Kidney (tissue), 14 donors: ENCODE results near the gene PARP2. TPM values are rescaled to one million over a fixed set of nuclear protein-coding genes. Genes with fewer than 3 reads are reported as not detected.

Experiments
- DNase-seq, 5 donors: peaks; one replicate each; pipeline ENCODE4 v3.0.0-alpha.2; 2013 to 2020
- FAIRE-seq: peaks from 2 replicates; lab custom pipeline; 2012; peaks lifted over from hg19 to GRCh38; lab: Jason Lieb, UNC
- H3K27ac ChIP-seq, 2 donors: one replicate each; pipeline ENCODE4 v1.7.0; 2013; ENCODE audit warnings: low read depth in 2 of 2, low read length in 2 of 2, inconsistent platforms in 1 of 2
- H3K27me3 ChIP-seq: one replicate; pipeline ENCODE4 v1.7.1; 2013; ENCODE audit warnings: low read length, inconsistent platforms; ENCODE audit not compliant: control insufficient read depth, insufficient read depth
- H3K36me3 ChIP-seq, 3 donors: one replicate each; pipeline versions ENCODE4 v1.7.0 to v1.7.1; 2013; ENCODE audit warnings: low read length in 3 of 3, control low read depth in 1 of 3, inconsistent platforms in 1 of 3; ENCODE audit not compliant: insufficient read depth in 3 of 3, control insufficient read depth in 2 of 3
- H3K4me1 ChIP-seq, 3 donors: one replicate each; pipeline versions ENCODE4 v1.7.0 to v1.7.1; 2013; ENCODE audit warnings: low read length in 3 of 3, inconsistent platforms in 1 of 3, low read depth in 1 of 3; ENCODE audit not compliant: control insufficient read depth in 2 of 3, insufficient read depth in 2 of 3
- H3K4me3 ChIP-seq, 3 donors: one replicate each; pipeline versions ENCODE4 v1.7.0 to v1.8.1; 2013; ENCODE audit warnings: low read length in 3 of 3, control low read depth in 1 of 3, inconsistent platforms in 1 of 3
- H3K9ac ChIP-seq, 3 donors: one replicate each; pipeline versions ENCODE4 v1.7.0 to v1.7.1; 2013; ENCODE audit warnings: low read length in 3 of 3, control low read depth in 1 of 3, inconsistent platforms in 1 of 3
- H3K9me3 ChIP-seq, 3 donors: one replicate each; pipeline versions ENCODE4 v1.7.0 to v1.7.1; 2013; ENCODE audit warnings: low read length in 3 of 3, control low read depth in 1 of 3, inconsistent platforms in 1 of 3; ENCODE audit not compliant: control insufficient read depth in 2 of 3, insufficient read depth in 1 of 3
- CTCF ChIP-seq: IDR thresholded peaks from 3 replicates; pipeline ENCODE4 v1.5.1; 2012; ENCODE audit warnings: mild to moderate bottlenecking, moderate library complexity, borderline replicate concordance; ENCODE audit not compliant: insufficient read depth; ENCODE audit errors: extremely low read depth
- intact Hi-C: fragments of 100-400 bp; cut with DNase I; formaldehyde crosslinking; loops from one replicate; pipeline ENCODE4 v1.11.1; 2022
- polyA plus RNA-seq: library from polyadenylated mRNA; stranded (reverse); fragments of 350-450 nt; fragmentation: Illumina TruSeq; extraction: RNeasy Lipid Tissue Mini Kit (QIAGEN cat#74804); gene quantifications from one replicate; pipeline ENCODE4 v1.2.3, GENCODE V29; 2014; ENCODE audit warnings: low read depth, low replicate concordance; ENCODE audit not compliant: insufficient read depth
- total RNA-seq: library from RNA; stranded (reverse); fragmentation: NEBNext Ultra II Directional; extraction: Animal tissue kit (Norgen Biotek cat#: 25700); gene quantifications from one replicate; pipeline ENCODE4 v1.2.1, GENCODE V29; 2021
- donor health status: control.
- donor health status: control.
- donor health status: control.
- donor health status: control.
- donor health status: control.
- donor health status: DM: yes; HTN: yes; CAD: no.
- donor health status: Normal renal cell carcinoma (clear cell type).

PARP2 gene
- total and polyA plus RNA-seq, 2 donors from 2014 or later: 14.4 to 18.4 TPM

GRCh38 chr14:20328705-20329104 lies 14.7 kb upstream of the PARP2 start:
- peak overlapping the region in 1 of 2 donors; percentile 54 for H3K27ac ChIP-seq
- FAIRE-seq (no peak), DNase-seq (no peak)
- H3K4me1 ChIP-seq: peaks cover 4 to 13% (median 6%) of the 10 kb centered on the region in 3 donors
- no peaks in the 10 kb centered on the region for H3K27me3 ChIP-seq
- H3K9ac ChIP-seq: no peak overlapping the region
- TF ChIP-seq CTCF: no peak
- H3K4me3 ChIP-seq: no peak overlapping the region
- intact Hi-C loops: loop anchor here (10.0 kb wide), 1 partner anchor 276 kb away; no protein-coding TSS in a partner anchor
- H3K9me3 ChIP-seq: no peaks in the 10 kb centered on the region
- peaks cover 2 to 4% (median 2%) of the 10 kb centered on the region in 3 donors for H3K36me3 ChIP-seq

DNA sequence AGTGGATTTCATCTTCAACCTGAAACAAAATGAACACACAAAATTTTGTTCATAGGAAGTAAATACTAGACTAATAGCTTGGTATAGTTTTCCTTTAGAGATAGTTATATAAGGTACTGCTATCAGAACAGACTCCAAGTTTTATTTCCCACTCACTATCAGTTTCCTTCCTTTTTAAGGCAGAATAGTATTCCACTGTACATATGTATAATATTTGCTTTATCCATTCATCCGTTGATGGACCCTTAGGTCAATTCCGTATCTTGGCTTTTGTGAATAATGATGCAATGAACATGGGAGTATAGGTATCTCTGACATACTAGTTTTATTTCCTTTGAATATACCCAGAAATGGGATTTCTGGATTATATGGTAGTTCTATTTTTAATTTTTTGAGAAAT lies 14.1 kb upstream of the PARP2 start:
- Histone ChIP-seq H3K9ac (no peak overlapping the region), H3K4me1 (peaks cover 4 to 13% (median 6%) of the 10 kb centered on the region in 3 donors), H3K27me3 (no peaks in the 10 kb centered on the region), H3K4me3 (no peak overlapping the region), H3K27ac (peak overlapping the region in 1 of 2 donors; percentile 54), H3K9me3 (no peaks in the 10 kb centered on the region), H3K36me3 (peaks cover 2 to 4% (median 2%) of the 10 kb centered on the region in 3 donors)
- DNase-seq: no peak
- FAIRE-seq: no peak
- intact Hi-C loops: loop anchor here (10.0 kb wide), 1 partner anchor 275 kb away; no protein-coding TSS in a partner anchor
- TF ChIP-seq CTCF: no peak

DNA sequence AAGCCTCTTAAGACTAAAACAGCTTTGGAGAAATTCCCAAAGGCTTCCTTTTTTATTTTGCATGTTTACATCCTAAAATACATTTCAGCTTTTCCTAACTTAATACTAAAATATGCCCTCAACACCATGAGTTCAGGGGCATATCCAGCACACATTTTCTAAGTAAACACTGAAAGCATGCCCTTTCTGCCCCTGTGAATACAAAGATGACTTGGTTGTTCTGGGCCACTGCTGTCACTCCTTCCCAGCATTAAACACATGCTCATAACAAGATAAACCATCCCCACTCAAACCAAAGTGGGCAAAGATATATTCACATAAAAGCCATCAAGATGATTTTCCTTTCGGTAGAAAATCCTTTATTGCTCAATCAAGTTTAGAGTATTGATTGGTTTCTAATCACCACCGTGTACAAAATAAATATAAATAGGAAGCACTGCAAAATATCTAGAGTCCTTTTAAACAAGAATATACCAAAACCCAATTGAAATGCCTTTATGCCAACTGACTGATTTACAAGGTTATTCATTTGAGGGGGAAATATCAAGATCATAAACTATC lies 12.3 kb upstream of the PARP2 start:
- peak overlapping the region; percentile 5 to 26 for H3K27ac ChIP-seq

More for the DNA sequence above, 12.3 kb upstream of the PARP2 start:
- Histone ChIP-seq H3K4me3 (peak overlapping the region in 2 of 3 donors; percentile 7 to 15), H3K36me3 (peaks cover 2 to 4% (median 2%) of the 10 kb centered on the region in 3 donors), H3K4me1 (peaks cover 4 to 13% (median 6%) of the 10 kb centered on the region in 3 donors), H3K27me3 (no peaks in the 10 kb centered on the region), H3K9ac (peak overlapping the region in 1 of 3 donors; percentile 4), H3K9me3 (no peaks in the 10 kb centered on the region)
- no peak for DNase-seq
- intact Hi-C loops: loop anchor here (10.0 kb wide), 1 partner anchor 354 kb away; the partner anchor contains the start of genes ANG and RNASE4
- no peak for FAIRE-seq
- no peak for TF ChIP-seq CTCF
